ENCODE results near the gene NARS2. TPM values are rescaled to one million over a fixed set of nuclear protein-coding genes. Genes with fewer than 3 reads are reported as not detected.

Gene NARS2
- total and polyA plus RNA-seq, 7 donors = 12.8 to 22.3 (median 14.5) TPM

DNA sequence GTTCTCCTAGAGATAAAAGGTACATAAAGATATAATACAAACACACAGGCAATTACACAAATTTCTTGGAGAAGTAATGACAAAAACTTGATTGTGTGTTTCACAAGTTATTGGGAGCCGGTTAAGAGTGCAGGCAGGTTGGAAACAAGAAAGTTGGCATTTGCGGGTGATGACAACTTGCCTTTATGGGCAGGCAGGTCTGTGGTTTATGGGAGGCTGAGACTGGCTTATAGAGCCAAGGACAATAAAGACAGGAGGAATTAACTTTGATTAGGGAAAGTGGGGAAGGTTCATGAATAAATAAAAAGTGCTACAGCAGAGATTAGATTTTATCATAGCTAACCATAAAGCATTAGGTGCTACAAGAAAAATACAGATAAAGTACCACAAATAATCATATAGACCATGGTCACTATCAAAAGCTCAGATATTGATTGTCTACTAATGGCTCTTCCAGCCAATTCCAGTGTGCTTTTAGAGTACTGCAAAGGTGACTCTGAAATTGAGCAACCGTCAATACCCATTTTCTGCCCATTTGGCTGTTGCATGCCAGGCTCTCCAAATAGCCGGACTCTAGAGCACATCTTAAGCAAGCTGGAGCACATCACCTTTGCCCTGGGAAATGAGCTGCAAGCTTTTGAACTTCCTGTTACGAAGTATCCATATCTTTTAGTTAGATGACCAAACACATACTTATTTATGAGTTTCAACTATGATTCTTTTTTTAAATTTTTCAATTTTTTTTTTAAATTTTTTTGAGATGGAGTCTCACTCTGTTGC lies 123.1 kb downstream of the NARS2 start:
- ATAC-seq (no peak), DNase-seq (no peak)
- Histone ChIP-seq H3K9me3 (no peaks in the 10 kb centered on the region), H3K4me1 (no peaks in the 10 kb centered on the region), H3K36me3 (ENCODE audit: insufficient read depth in 1 of 2, low read depth in 1 of 2) (peaks cover 2 to 15% of the 10 kb centered on the region in 2 donors), H3K27ac (no peak overlapping the region), H3K27me3 (ENCODE audit: insufficient read depth in 3 of 3, low read length in 2 of 3) (no peaks in the 10 kb centered on the region), H3K4me3 (no peak overlapping the region)
- intact Hi-C loops (cut with DNase I) = no loop called here
- TF ChIP-seq, protein P1, sequence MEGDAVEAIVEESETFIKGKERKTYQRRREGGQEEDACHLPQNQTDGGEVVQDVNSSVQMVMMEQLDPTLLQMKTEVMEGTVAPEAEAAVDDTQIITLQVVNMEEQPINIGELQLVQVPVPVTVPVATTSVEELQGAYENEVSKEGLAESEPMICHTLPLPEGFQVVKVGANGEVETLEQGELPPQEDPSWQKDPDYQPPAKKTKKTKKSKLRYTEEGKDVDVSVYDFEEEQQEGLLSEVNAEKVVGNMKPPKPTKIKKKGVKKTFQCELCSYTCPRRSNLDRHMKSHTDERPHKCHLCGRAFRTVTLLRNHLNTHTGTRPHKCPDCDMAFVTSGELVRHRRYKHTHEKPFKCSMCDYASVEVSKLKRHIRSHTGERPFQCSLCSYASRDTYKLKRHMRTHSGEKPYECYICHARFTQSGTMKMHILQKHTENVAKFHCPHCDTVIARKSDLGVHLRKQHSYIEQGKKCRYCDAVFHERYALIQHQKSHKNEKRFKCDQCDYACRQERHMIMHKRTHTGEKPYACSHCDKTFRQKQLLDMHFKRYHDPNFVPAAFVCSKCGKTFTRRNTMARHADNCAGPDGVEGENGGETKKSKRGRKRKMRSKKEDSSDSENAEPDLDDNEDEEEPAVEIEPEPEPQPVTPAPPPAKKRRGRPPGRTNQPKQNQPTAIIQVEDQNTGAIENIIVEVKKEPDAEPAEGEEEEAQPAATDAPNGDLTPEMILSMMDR (IDR thresholded peaks at IDR 0.05) = no peak
- WGBS, 3 donors = 95 to 96% (median 95%) methylated on average over 5 of the region's 5 CpGs

DNA sequence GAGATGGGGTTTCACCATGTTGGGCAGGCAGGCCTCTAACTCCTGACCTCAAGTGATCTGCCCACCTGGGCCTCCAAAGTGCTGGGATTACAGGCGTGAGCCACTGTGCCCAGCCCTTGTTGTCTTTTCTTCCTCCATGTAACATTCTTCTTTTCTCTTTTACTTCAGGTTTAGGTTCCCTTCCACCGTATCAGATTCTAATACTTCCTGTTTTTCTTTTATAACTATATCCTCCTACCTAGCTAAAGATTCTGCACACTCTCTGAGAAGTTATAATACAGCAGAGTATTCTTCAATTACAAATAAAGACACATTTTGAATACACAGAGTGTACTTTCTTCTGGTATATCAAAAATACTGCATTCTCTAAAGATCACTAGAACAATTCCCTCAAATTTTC lies 123.8 kb downstream of the NARS2 start:
- WGBS, 3 donors = 86 to 92% (median 87%) methylated on average over 2 of the region's 2 CpGs
- H3K27me3 ChIP-seq (ENCODE audit: insufficient read depth in 3 of 3, low read length in 2 of 3) = no peaks in the 10 kb centered on the region
- H3K36me3 ChIP-seq (ENCODE audit: insufficient read depth in 1 of 2, low read depth in 1 of 2) = peaks cover 2 to 9% of the 10 kb centered on the region in 2 donors
- no peak overlapping the region for H3K4me3 ChIP-seq
- ATAC-seq (no peak), DNase-seq (no peak)
- H3K27ac ChIP-seq = no peak overlapping the region
- H3K9me3 ChIP-seq = no peaks in the 10 kb centered on the region
- TF ChIP-seq, protein P1 (IDR thresholded peaks at IDR 0.05) = no peak
- intact Hi-C loops (cut with DNase I) = no loop called here
- no peaks in the 10 kb centered on the region for H3K4me1 ChIP-seq

DNA sequence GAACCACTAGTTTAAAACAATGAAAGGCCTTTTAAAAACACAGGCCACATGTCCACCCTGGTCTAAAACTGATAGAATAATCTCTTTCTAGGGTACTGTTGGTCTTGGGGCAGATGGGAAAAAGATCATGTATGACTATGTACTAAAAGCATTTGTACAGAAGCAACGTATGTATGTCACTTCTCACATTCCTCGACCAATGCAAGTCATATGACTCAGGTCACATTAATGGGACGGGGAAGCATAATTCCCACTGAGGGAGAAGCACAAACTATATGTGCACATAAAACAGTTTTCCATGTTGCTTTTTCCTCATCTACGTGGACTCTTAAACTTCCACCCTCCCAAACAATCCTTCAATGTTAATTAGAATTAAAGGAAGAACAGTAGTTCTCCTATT lies 124.8 kb downstream of the NARS2 start:
- no peak overlapping the region for H3K4me3 ChIP-seq
- ATAC-seq = no peak
- peaks cover 2% of the 10 kb centered on the region in 2 donors for H3K36me3 ChIP-seq (ENCODE audit: insufficient read depth in 1 of 2, low read depth in 1 of 2)
- H3K4me1 ChIP-seq = no peaks in the 10 kb centered on the region
- no peak for DNase-seq
- no peak overlapping the region for H3K27ac ChIP-seq
- 85 to 91% (median 88%) methylated on average over 4 of the region's 4 CpGs for WGBS, 3 donors
- TF ChIP-seq, protein P1 (IDR thresholded peaks at IDR 0.05) = no peak
- H3K27me3 ChIP-seq (ENCODE audit: insufficient read depth in 3 of 3, low read length in 2 of 3) = no peaks in the 10 kb centered on the region
- intact Hi-C loops (cut with DNase I) = no loop called here
- no peaks in the 10 kb centered on the region for H3K9me3 ChIP-seq

DNA sequence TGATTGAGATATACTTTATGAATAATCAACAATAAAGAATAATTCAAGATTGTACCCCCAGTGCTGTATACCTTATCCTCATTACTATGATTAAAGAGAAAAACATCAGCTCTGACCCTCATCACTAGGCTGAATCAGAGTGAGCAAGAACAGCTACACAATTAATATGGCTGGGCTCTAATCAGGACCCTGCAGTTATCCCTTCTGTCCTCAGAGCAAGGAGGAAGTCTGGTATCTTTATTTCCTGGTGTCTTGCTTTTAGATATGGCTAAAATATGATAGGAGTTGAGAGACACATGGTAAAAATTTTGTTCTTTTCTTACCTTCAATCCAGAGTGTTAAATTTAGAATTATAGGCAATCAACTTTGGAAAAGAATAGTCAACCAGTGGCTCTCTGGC lies 128.5 kb downstream of the NARS2 start:
- ATAC-seq = no peak
- Histone ChIP-seq H3K36me3 (ENCODE audit: insufficient read depth in 1 of 2, low read depth in 1 of 2) (peaks cover 0 to 30% of the 10 kb centered on the region in 2 donors), H3K9me3 (no peaks in the 10 kb centered on the region), H3K27ac (no peak overlapping the region), H3K27me3 (ENCODE audit: insufficient read depth in 3 of 3, low read length in 2 of 3) (no peaks in the 10 kb centered on the region), H3K4me1 (no peaks in the 10 kb centered on the region), H3K4me3 (no peak overlapping the region)
- TF ChIP-seq, protein P1 (IDR thresholded peaks at IDR 0.05) = no peak
- intact Hi-C loops (cut with DNase I) = no loop called here
- DNase-seq = no peak

DNA sequence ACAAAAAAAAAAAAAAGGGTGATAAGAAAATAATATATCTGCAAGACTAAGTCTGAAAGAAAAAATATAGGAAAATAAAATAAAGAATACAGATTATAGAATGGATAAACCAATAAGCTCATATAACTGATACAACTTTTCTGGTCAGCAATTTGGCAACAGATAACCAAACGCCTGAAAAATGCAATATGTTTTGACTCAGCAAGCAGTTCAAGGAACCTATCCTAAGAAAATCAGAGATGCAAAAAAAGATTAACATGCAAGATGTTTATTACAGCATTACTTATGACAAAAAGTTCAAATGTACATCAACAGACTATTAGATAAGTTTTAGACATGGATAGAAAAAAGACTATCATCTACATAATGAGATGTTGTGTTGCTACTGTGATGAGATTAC lies 129.9 kb downstream of the NARS2 start:
- 74 to 93% (median 88%) methylated on average over 1 of the region's 1 CpG for WGBS, 3 donors
- Histone ChIP-seq H3K27ac (no peak overlapping the region), H3K9me3 (no peaks in the 10 kb centered on the region), H3K27me3 (ENCODE audit: insufficient read depth in 3 of 3, low read length in 2 of 3) (no peaks in the 10 kb centered on the region), H3K36me3 (ENCODE audit: insufficient read depth in 1 of 2, low read depth in 1 of 2) (peaks cover 0 to 30% of the 10 kb centered on the region in 2 donors), H3K4me1 (no peaks in the 10 kb centered on the region), H3K4me3 (no peak overlapping the region)
- TF ChIP-seq, protein P1 (IDR thresholded peaks at IDR 0.05) = no peak
- DNase-seq (no peak), ATAC-seq (no peak)
- intact Hi-C loops (cut with DNase I) = no loop called here
